ENCODE measurements around the gene SYT15. TPM values are rescaled to one million over a fixed set of nuclear protein-coding genes. Genes with fewer than 3 reads are reported as not detected.

SYT15 gene
- total RNA-seq, 1 donor: under 0.01 TPM

- no peak overlapping the region for H3K4me3 ChIP-seq (ENCODE audit: low read depth, low read length)
- TF ChIP-seq CTCF (IDR thresholded peaks at IDR 0.05; ENCODE audit: insufficient read depth, low read depth, low read length): no peak
- no peak for DNase-seq (ENCODE audit: low read depth)
Observed at GRCh38 chr10:46547541-46548497, 31.1 kb upstream of the SYT15 start.

DNA sequence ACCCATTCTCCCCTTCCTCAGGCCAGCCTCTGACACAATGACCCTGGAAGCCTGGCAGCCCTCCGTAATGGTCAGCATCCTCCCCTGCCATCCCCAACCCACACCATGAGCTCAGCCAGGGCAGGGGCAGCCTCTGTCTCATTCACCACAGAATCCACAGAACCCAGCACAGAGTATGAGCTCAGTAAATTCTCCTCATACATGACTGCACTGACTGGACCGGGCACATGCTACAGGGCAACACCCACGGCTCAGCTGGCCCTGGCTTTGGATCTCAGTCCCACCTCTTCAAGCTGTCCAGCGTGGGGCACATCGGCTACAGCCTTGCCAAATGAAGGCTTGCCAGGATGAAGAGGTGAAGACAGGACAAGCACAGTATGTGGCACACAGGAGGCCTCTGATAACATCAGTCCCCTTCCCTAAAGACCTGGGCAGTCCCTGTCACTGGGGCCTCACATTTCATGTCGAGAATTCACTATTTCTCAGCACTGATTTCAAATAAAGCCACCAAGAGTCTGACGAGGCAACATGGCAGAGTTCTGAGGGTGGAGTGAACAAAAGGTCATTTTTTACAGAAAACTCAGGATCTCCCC, 30.3 kb upstream of the SYT15 start:
- H3K4me3 ChIP-seq (ENCODE audit: low read depth, low read length): no peak overlapping the region
- DNase-seq (ENCODE audit: low read depth): no peak
- no peak for TF ChIP-seq CTCF (IDR thresholded peaks at IDR 0.05; ENCODE audit: insufficient read depth, low read depth, low read length)

GRCh38 chr10:46549171-46550075, 29.5 kb upstream of the SYT15 start:
- no peak for DNase-seq (ENCODE audit: low read depth)
- no peak for TF ChIP-seq CTCF (IDR thresholded peaks at IDR 0.05; ENCODE audit: insufficient read depth, low read depth, low read length)
- no peak overlapping the region for H3K4me3 ChIP-seq (ENCODE audit: low read depth, low read length)

DNA sequence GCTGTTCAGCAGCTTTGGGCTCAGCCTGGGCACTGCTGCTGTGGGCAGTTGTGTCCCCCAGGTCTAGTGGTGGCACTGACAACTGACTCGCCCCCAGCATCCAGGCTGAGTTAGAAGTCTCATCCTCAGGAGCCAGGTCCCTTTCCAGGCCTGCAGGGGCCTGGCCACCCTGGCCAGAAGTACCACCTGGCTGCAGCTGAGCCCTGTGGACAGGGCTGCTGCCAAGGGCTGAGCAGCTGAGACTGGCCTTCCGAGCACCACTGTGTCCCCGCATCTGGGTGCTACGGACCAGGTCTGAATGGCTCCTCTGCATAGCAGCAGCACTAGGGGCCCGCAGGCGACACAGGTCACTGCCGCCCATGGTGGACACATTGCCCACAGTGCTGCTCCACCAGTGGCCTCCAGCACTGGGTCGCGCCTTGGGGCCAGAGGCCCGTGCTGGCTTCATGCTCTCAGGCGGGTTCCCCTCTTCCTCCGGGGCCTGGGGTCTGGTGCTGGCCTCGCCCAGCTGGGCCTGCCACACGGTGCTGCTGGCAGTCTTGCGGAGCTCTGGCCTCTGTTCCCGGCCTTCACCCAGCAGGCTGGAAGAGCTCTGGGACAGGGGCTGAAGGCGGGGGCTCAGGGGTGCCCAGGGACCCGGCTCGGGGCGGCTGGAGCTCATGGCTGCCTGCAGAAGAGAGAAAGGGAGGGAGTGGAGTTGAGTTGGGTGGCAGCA, 28.7 kb upstream of the SYT15 start:
- H3K4me3 ChIP-seq (ENCODE audit: low read depth, low read length): no peak overlapping the region
- no peak for TF ChIP-seq CTCF (IDR thresholded peaks at IDR 0.05; ENCODE audit: insufficient read depth, low read depth, low read length)
- DNase-seq (ENCODE audit: low read depth): no peak

DNA sequence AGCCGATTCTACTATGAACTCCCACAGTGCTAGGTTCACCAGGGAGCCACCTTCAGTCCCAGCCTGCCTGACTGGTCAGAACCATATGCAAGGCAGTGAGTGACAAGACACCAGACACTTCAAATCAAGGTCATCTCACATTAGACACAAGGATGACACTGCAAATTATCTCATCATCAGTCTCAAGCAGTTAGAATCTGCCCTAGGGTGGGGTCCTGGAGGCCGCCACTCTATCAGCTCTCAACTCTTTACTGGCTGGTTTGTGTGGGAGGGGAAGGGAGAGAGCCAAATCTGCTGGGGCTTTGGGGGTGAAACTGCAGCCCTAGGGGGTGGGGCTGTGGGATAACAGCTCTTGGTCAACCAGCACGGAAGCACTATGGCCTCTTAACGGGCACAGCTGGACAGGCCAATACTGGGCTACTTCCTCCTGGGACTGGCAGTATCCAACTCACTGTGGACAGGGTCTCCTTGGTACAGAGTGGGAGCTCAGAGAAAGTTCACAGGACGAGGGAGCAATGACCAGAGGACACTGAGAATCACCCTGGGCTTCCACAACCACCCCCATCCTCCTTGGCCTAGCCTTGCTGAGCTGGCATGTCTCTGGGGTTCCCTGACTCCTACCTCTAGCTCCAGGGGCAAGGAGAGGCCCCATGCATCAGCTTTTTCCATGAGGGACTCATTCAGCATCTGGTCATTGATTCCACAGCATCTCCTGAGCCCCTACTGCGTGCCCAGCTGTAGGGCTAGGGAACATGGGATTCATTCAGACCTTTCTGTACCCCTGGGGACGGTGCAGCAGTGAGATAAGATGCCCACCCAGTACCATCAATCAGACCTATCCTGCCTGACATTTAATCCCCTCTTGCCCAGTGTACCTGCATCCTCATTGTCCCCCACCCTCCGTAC, 27.9 kb upstream of the SYT15 start:
- TF ChIP-seq CTCF (IDR thresholded peaks at IDR 0.05; ENCODE audit: insufficient read depth, low read depth, low read length): no peak
- no peak overlapping the region for H3K4me3 ChIP-seq (ENCODE audit: low read depth, low read length)
- DNase-seq (ENCODE audit: low read depth): no peak
